NK-92 (cell line): Measurements from ENCODE around the gene ANO2.

Experiments used
- DNase-seq: peaks from one replicate; lab custom pipeline; 2025; ENCODE audit not compliant: unreplicated experiment; lab: John Stamatoyannopoulos, UW

ANO2 gene

DNA sequence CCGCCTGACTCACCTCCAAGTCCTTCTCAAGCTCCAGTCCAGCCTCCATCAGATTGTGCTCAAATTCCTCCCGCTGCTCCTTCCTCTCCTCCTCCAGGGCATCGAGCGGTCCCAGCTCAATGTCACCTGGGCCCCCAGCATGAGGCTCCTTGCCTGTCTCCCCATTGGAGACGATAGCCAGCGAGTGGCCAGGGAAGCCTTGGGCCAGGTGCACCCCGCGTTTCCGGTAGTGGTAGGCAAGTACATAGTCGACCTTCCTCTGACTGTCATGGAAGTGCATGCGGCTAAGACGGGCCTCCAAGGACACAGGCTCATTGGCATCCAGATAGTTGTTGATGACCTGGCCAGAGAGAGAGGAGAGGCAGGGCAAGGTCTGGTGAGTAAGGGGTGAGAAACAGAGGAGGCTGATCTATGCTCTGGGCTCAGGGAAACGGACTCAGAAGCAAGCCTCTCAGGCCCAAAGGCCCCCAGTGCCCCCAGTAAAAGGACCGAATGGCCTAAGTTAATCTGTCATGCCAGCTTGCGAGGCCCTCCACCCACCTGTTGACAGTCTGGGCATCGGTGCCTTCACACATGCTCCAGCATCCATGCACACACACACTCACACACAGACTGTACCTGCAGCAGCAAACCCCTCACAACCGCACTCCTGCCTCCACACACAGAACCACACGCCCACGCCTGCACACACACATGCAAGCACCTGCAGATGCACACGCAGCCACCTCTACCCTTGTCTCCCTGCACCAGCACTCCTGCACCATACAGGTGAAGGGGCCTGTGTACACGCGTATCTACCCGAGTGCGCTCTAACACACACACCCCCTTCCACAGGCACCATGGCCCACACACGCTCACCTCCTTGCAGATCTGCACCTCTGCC is 23.8 kb downstream of the ANO2 start:
- DNase-seq, result no peak

GRCh38 chr12:5916785-5917290 is 28.2 kb downstream of the ANO2 start:
- no peak for DNase-seq

- no peak for DNase-seq
These were observed 29.5 kb downstream of the ANO2 start for GRCh38 chr12:5915511-5915910.

- no peak for DNase-seq
These were observed 30.5 kb downstream of the ANO2 start for GRCh38 chr12:5914387-5915149.

- no peak for DNase-seq
These were observed 31.7 kb downstream of the ANO2 start for GRCh38 chr12:5913387-5913786.

- DNase-seq, result no peak
These were observed 32.4 kb downstream of the ANO2 start for GRCh38 chr12:5912437-5913334.

DNA sequence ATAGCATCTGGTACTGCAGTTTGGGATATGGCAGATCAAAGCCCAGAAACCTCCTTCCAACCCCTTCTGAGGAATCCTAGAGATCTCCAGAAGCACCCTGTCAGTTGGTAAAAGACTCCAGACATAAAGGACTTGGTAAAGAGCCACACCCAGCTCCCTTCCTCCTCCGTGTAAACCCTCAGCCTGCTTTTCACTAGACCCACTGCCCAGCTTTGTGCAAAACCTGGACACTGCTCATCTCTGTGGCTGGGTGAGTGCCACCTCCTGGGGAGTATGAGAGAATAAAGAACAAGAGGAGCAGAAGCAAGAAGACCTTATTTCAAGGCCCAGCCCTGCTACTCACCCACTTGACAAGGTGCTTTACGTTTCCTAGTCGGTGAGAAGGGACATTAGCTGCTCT is 33.0 kb downstream of the ANO2 start:
- DNase-seq, result no peak

GRCh38 chr12:5910790-5911548 is 34.1 kb downstream of the ANO2 start:
- no peak for DNase-seq

DNA sequence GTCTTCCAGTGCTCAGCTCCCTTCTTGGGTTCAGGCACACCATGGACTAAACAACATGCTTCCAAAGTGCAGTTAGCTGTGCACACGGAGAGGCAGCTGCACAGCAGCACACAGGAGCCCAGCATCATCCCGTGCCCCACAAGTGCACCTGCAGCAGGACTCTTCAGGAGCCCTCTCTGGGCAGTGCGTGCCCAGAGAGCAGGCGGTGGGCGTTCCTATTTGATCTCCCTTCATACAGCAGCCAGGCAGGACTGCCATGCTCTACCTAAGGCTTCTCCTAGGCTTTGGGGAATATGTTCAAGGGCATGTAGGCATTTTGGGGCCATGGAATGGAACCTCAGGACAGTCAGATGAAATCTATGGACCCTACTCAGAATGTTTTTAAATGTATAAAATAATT is 35.5 kb downstream of the ANO2 start:
- DNase-seq, result no peak

DNA sequence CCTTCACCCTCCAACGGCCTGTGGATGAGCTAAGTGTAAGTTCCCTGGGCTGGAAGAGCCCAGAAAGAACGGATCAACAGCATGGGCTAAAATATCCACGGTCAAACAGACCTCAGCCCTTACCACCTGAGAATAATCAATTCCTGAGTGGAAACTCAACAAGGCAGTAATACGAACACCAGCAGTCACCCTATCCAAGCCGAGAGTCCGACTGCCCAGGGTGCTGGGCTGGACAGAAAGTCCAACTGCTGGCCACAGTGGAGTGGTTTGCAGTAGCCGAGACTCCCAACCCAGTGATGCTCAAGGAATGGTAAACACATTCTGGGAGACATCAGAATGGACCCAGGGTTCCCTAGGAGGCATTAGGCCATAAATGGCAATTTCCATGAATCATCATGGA is 36.8 kb downstream of the ANO2 start:
- no peak for DNase-seq

DNA sequence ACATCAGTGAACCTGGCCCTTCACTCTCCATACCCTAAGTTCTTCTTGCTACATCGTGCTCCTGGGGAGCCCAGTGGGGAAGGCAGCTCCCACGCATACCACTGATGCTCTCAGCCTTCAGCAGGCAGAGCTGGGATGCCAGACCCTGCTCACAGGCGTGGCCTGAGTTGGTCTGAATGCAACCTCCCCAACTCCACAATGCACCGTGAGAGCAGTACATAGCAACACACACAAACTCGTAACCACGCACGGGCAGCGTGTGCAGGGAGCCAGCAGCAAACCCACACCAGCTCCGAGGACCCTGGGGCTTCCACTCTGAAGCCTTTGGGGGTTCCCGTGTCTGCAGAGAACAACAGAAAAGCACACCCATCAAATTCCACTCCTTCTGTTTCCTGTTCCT is 37.3 kb downstream of the ANO2 start:
- DNase-seq, result no peak

DNA sequence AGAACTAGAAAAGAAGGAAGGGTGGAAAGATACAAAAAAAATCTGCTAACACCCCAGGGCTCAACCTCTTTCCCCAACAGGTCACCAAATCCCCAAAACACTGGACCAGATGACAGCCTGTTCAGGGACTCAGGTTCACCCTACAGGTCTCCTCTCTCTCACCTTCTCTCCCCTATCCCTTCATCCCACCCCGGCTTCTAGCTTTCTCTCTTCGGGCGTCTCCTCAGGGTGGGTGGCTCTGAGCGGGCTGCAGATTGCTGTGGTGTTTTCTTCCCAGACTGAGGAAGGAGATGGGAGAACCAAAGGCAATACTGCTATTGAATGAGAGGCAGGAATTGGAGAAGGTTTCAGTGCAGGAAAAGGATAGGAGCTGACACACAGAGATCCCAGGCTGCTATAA is 39.3 kb downstream of the ANO2 start:
- no peak for DNase-seq

- no peak for DNase-seq
These were observed 40.1 kb downstream of the ANO2 start for GRCh38 chr12:5904969-5905368.

GRCh38 chr12:5904441-5904840 is 40.6 kb downstream of the ANO2 start:
- no peak for DNase-seq

DNA sequence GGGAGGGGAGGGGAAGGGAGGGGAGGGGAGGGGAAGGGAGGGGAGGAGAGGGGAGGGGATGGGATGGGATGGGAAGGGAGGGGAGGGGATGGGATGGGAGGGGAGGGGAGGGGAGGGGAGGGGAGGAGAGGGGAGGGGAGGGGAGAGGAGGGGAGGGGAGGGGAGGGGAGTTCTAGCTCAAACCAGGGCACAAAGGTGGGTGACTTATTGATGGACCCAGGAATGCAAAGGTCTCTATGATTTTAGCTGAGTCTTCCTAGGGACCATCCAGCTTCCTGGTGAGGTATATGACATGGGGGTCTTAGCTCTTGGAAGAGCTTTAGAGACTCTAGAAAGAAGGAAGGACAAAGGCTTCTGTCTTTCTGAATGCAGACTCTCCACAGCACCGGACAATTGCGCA is 42.3 kb downstream of the ANO2 start:
- no peak for DNase-seq

GRCh38 chr12:5901416-5901815 is 43.6 kb downstream of the ANO2 start:
- no peak for DNase-seq

DNA sequence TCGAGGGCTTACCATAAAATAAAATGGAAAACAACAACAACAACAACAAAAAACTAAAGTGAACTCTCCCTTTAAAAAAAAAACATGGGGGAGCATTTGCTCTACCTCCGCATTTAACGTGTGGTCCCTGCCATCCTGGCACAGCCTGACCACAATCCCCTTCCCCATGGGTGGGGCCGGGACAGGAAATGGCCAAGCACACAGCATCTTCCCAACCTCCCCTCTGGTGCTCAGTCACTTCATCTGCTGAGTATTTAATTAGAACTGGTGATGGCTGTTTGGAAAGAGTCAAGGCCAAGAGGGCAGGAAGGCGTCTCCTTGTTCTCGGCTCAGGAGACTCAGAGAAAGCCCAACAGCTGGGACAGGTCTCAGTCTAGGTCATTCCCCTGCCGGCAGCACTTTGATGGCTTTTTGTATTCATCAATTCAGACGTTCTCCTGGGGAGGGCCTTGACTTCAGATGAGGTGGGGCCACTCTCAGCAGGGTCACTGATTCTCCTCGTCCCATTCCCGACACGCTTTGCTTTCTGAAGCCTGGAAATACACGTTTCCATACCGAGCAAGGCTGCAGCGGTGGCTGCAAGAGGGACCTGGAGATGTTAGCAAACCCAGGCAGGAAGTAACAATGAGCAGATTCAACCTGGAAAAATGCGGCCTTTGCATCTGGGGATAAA is 44.4 kb downstream of the ANO2 start:
- DNase-seq, result no peak

GRCh38 chr12:5900076-5900475 is 45.0 kb downstream of the ANO2 start:
- no peak for DNase-seq

GRCh38 chr12:5899675-5900074 is 45.4 kb downstream of the ANO2 start:
- DNase-seq, result no peak

DNA sequence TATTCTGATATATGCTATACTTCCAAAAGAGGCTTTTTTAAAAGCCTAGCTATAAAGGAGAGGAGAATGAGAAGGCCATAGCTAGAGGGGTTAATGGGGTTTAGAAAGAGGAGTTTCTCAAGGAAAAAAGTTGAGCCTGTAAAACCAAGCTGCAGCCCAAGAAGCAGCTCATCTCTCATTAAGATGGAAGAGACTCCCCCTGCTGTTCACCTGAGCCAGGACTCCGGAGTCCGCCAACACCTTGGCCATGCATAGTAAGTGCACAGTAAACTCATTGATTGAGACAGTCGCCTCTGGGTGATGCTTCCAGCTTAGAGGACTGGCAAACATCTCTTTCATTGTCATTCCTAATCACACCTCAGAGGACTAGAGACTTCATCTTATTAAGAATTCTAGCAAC is 46.2 kb downstream of the ANO2 start:
- DNase-seq, result no peak
